Measurements from ENCODE around the gene PRSS50. TPM values are rescaled to one million over a fixed set of nuclear protein-coding genes. Genes with fewer than 3 reads are reported as not detected.

Gene PRSS50
- total RNA-seq, 2 experiments from 2014 or later = not detected

- Mint-ChIP-seq H3K27ac (peak overlapping the region; percentile 90), H3K9me3 (ENCODE audit: low read depth) (no peaks in the 10 kb centered on the region), H3K4me3 (peak overlapping the region; percentile 73), H3K27me3 (no peaks in the 10 kb centered on the region), H3K36me3 (ENCODE audit: low read depth) (no peaks in the 10 kb centered on the region), H3K4me1 (peaks cover 56% of the 10 kb centered on the region)
- intact Hi-C loops (cut with DNase I, micrococcal nuclease) = no loop called here
- ChIA-PET POLR2A (no interaction called here), CTCF (interaction anchor here (0.7 to 1.4 kb wide), 3 partner anchors 118 to 214 kb away, joined by 3 to 8 read pairs (median 3); no protein-coding TSS in a partner anchor)
- DNase-seq (peak; percentile 69), ATAC-seq (peak; percentile 61)
Measured at GRCh38 chr3:46695177-46695961, 22.3 kb downstream of the PRSS50 start.

GRCh38 chr3:46694520-46694919 lies 23.1 kb downstream of the PRSS50 start:
- Mint-ChIP-seq H3K27me3 (no peaks in the 10 kb centered on the region), H3K36me3 (ENCODE audit: low read depth) (no peaks in the 10 kb centered on the region), H3K4me3 (peak overlapping the region; percentile 73), H3K4me1 (peaks cover 55% of the 10 kb centered on the region), H3K9me3 (ENCODE audit: low read depth) (no peaks in the 10 kb centered on the region), H3K27ac (peak overlapping the region; percentile 47)
- POLR2A ChIA-PET = no interaction called here
- CTCF ChIA-PET = interaction anchor here (0.6 to 2.1 kb wide), 3 partner anchors 66 to 326 kb away, joined by 3 to 6 read pairs (median 3); no protein-coding TSS in a partner anchor
- DNase-seq (no peak), ATAC-seq (no peak)
- intact Hi-C loops (cut with DNase I, micrococcal nuclease) = loop anchor here in 1 of 2 experiments (5.0 kb wide), 1 partner anchor 688 kb away; the partner anchor contains the start of gene PTPN23

- intact Hi-C loops (cut with DNase I, micrococcal nuclease) = loop anchor here in 1 of 2 experiments (2.0 to 5.0 kb wide), 3 partner anchors 119 to 688 kb away; partner anchors contain the start of gene PTPN23
- no peaks in the 10 kb centered on the region for H3K9me3 Mint-ChIP-seq (ENCODE audit: low read depth)
- ChIA-PET POLR2A (no interaction called here), CTCF (interaction anchor here (0.7 to 2.1 kb wide), 4 partner anchors 21 to 238 kb away, joined by 3 to 6 read pairs (median 3); no protein-coding TSS in a partner anchor)
- peak overlapping the region; percentile 55 for H3K27ac Mint-ChIP-seq
- peak; percentile 62 for ATAC-seq
- H3K4me1 Mint-ChIP-seq = peaks cover 52% of the 10 kb centered on the region
- no peaks in the 10 kb centered on the region for H3K36me3 Mint-ChIP-seq (ENCODE audit: low read depth)
- no peaks in the 10 kb centered on the region for H3K27me3 Mint-ChIP-seq
- peak overlapping the region; percentile 73 for H3K4me3 Mint-ChIP-seq
- DNase-seq = peak; percentile 73
Measured at GRCh38 chr3:46693892-46694226, 23.8 kb downstream of the PRSS50 start.

GRCh38 chr3:46693038-46693891 lies 24.4 kb downstream of the PRSS50 start, which contains the start of gene ALS2CL:
Gene ALS2CL (minus strand): TSS chr3:46693679. CDS start chr3:46689440, 4,239 bp downstream.
- intact Hi-C loops (cut with DNase I, micrococcal nuclease) = loop anchor here in 1 of 2 experiments (2.0 to 5.0 kb wide), 3 partner anchors 120 to 689 kb away; partner anchors contain the start of gene PTPN23
- Mint-ChIP-seq H3K27me3 (no peaks in the 10 kb centered on the region), H3K9me3 (ENCODE audit: low read depth) (no peaks in the 10 kb centered on the region), H3K27ac (peak within 1 kb of the TSS; percentile 55), H3K36me3 (ENCODE audit: low read depth) (no peaks in the 10 kb centered on the region), H3K4me1 (peaks cover 50% of the 10 kb centered on the region), H3K4me3 (peak within 1 kb of the TSS; percentile 73)
- ATAC-seq (peak; percentile 64), DNase-seq (peak; percentile 80)
- ChIA-PET CTCF (interaction anchor here (0.5 to 2.1 kb wide), 5 partner anchors 18 to 238 kb away, joined by 3 to 6 read pairs (median 3); no protein-coding TSS in a partner anchor), POLR2A (no interaction called here)

- no peak for DNase-seq
- no peaks in the 10 kb centered on the region for H3K36me3 Mint-ChIP-seq (ENCODE audit: low read depth)
- CTCF ChIA-PET = interaction anchor here (0.6 to 2.1 kb wide), 3 partner anchors 22 to 65 kb away, joined by 3 to 6 read pairs (median 3); no protein-coding TSS in a partner anchor
- POLR2A ChIA-PET = interaction anchor here (0.6 kb wide), 1 partner anchor 628 kb away, joined by 4 read pairs; no protein-coding TSS in a partner anchor
- peaks cover 48% of the 10 kb centered on the region for H3K4me1 Mint-ChIP-seq
- no peak overlapping the region for H3K27ac Mint-ChIP-seq
- intact Hi-C loops (cut with DNase I, micrococcal nuclease) = loop anchor here in 1 of 2 experiments (2.0 to 5.0 kb wide), 3 partner anchors 120 to 690 kb away; partner anchors contain the start of gene PTPN23
- H3K27me3 Mint-ChIP-seq = no peaks in the 10 kb centered on the region
- peak overlapping the region; percentile 73 for H3K4me3 Mint-ChIP-seq
- ATAC-seq = no peak
- H3K9me3 Mint-ChIP-seq (ENCODE audit: low read depth) = no peaks in the 10 kb centered on the region
Measured at GRCh38 chr3:46692566-46692990, 25.1 kb downstream of the PRSS50 start.

GRCh38 chr3:46690798-46691197 lies 26.9 kb downstream of the PRSS50 start:
- intact Hi-C loops (cut with DNase I, micrococcal nuclease) = loop anchor here in 1 of 2 experiments (5.0 kb wide), 1 partner anchor 692 kb away; the partner anchor contains the start of gene PTPN23
- Mint-ChIP-seq H3K36me3 (ENCODE audit: low read depth) (no peaks in the 10 kb centered on the region), H3K27me3 (no peaks in the 10 kb centered on the region), H3K9me3 (ENCODE audit: low read depth) (no peaks in the 10 kb centered on the region), H3K27ac (no peak overlapping the region), H3K4me3 (no peak overlapping the region), H3K4me1 (peaks cover 41% of the 10 kb centered on the region)
- DNase-seq = no peak
- POLR2A ChIA-PET = no interaction called here
- CTCF ChIA-PET = no interaction called here
- no peak for ATAC-seq

- H3K27ac Mint-ChIP-seq = no peak overlapping the region
- ChIA-PET POLR2A (no interaction called here), CTCF (no interaction called here)
- ATAC-seq = no peak
- no peaks in the 10 kb centered on the region for H3K36me3 Mint-ChIP-seq (ENCODE audit: low read depth)
- intact Hi-C loops (cut with DNase I, micrococcal nuclease) = no loop called here
- peaks cover 2% of the 10 kb centered on the region for H3K4me1 Mint-ChIP-seq
- H3K9me3 Mint-ChIP-seq (ENCODE audit: low read depth) = no peaks in the 10 kb centered on the region
- H3K4me3 Mint-ChIP-seq = no peak overlapping the region
- no peaks in the 10 kb centered on the region for H3K27me3 Mint-ChIP-seq
- DNase-seq = no peak
Measured at GRCh38 chr3:46685446-46685845, 32.2 kb downstream of the PRSS50 start.

GRCh38 chr3:46684891-46685290 lies 32.8 kb downstream of the PRSS50 start:
- ChIA-PET CTCF (interaction anchor here (1.5 kb wide), 1 partner anchor 18 kb away, joined by 3 read pairs; no protein-coding TSS in a partner anchor), POLR2A (no interaction called here)
- Mint-ChIP-seq H3K4me3 (no peak overlapping the region), H3K27me3 (no peaks in the 10 kb centered on the region), H3K36me3 (ENCODE audit: low read depth) (no peaks in the 10 kb centered on the region), H3K4me1 (no peaks in the 10 kb centered on the region), H3K9me3 (ENCODE audit: low read depth) (no peaks in the 10 kb centered on the region), H3K27ac (no peak overlapping the region)
- intact Hi-C loops (cut with DNase I, micrococcal nuclease) = no loop called here
- DNase-seq (no peak), ATAC-seq (no peak)

- Mint-ChIP-seq H3K4me1 (no peaks in the 10 kb centered on the region), H3K36me3 (ENCODE audit: low read depth) (no peaks in the 10 kb centered on the region), H3K27ac (no peak overlapping the region), H3K4me3 (no peak overlapping the region), H3K27me3 (no peaks in the 10 kb centered on the region), H3K9me3 (ENCODE audit: low read depth) (no peaks in the 10 kb centered on the region)
- CTCF ChIA-PET = no interaction called here
- intact Hi-C loops (cut with DNase I, micrococcal nuclease) = no loop called here
- DNase-seq = no peak
- POLR2A ChIA-PET = no interaction called here
- ATAC-seq = no peak
Measured at GRCh38 chr3:46682974-46683373, 34.7 kb downstream of the PRSS50 start.

- Mint-ChIP-seq H3K4me1 (no peaks in the 10 kb centered on the region), H3K27me3 (no peaks in the 10 kb centered on the region), H3K27ac (no peak overlapping the region), H3K36me3 (ENCODE audit: low read depth) (no peaks in the 10 kb centered on the region), H3K4me3 (no peak overlapping the region), H3K9me3 (ENCODE audit: low read depth) (no peaks in the 10 kb centered on the region)
- CTCF ChIA-PET = no interaction called here
- DNase-seq (no peak), ATAC-seq (no peak)
- intact Hi-C loops (cut with DNase I, micrococcal nuclease) = no loop called here
- POLR2A ChIA-PET = no interaction called here
Measured at GRCh38 chr3:46681856-46682540, 35.7 kb downstream of the PRSS50 start.

GRCh38 chr3:46681387-46681786 lies 36.3 kb downstream of the PRSS50 start:
- POLR2A ChIA-PET = no interaction called here
- no peaks in the 10 kb centered on the region for H3K4me1 Mint-ChIP-seq
- CTCF ChIA-PET = no interaction called here
- no peaks in the 10 kb centered on the region for H3K27me3 Mint-ChIP-seq
- H3K27ac Mint-ChIP-seq = no peak overlapping the region
- no peak for ATAC-seq
- H3K4me3 Mint-ChIP-seq = no peak overlapping the region
- H3K36me3 Mint-ChIP-seq (ENCODE audit: low read depth) = no peaks in the 10 kb centered on the region
- H3K9me3 Mint-ChIP-seq (ENCODE audit: low read depth) = no peaks in the 10 kb centered on the region
- intact Hi-C loops (cut with DNase I, micrococcal nuclease) = no loop called here
- DNase-seq = no peak

Data from activated CD4-positive, alpha-beta T cell treated with anti-CD3 and anti-CD28 coated beads for 36 hours (primary cell).